GM23338 (cell line): ENCODE data around the gene SEZ6L. TPM values are rescaled to one million over a fixed set of nuclear protein-coding genes. Genes with fewer than 3 reads are reported as not detected.

Source experiments
- ATAC-seq: fragments of 200-7000 bp; cut with Tn5 transposase; 3 replicates; pipeline ENCODE4 v1.9.1; 2020
- DNase-seq: peaks from one replicate; pipeline ENCODE4 v3.0.0-alpha.2; 2015; ENCODE audit warnings: low spot score
- H2AFZ ChIP-seq: fragments of 200-600 bp; sonication (generic); 2 replicates; pipeline ENCODE4 v1.8.0; 2016; ENCODE audit warnings: antibody characterized with exemption, mild to moderate bottlenecking, moderate library complexity
- H3F3A ChIP-seq: fragments of 200-600 bp; sonication (generic); replicated peaks from 2 replicates; pipeline ENCODE4 v1.8.0; 2017; ENCODE audit warnings: antibody characterized with exemption, mixed run types, low read depth
- H3K27ac ChIP-seq: fragments of 200-600 bp; sonication (generic); 2 replicates; pipeline ENCODE4 v1.6.1; 2016; ENCODE audit warnings: low read depth
- H3K27me3 ChIP-seq: fragments of 200-600 bp; sonication (generic); 2 replicates; pipeline ENCODE4 v1.8.0; 2016; ENCODE audit warnings: mild to moderate bottlenecking, mixed run types, moderate library complexity; ENCODE audit not compliant: insufficient read depth
- H3K36me3 ChIP-seq: fragments of 200-600 bp; sonication (generic); 2 replicates; pipeline ENCODE4 v1.8.0; 2016; ENCODE audit warnings: mild to moderate bottlenecking; ENCODE audit not compliant: insufficient read depth
- H3K4me1 ChIP-seq: fragments of 200-600 bp; sonication (generic); 2 replicates; pipeline ENCODE4 v1.8.0; 2016; ENCODE audit warnings: mild to moderate bottlenecking, moderate library complexity; ENCODE audit not compliant: insufficient read depth
- H3K4me2 ChIP-seq: fragments of 200-600 bp; sonication (generic); 2 replicates; pipeline ENCODE4 v1.7.1; 2017; ENCODE audit warnings: mixed run types
- H3K4me3 ChIP-seq: fragments of 200-600 bp; sonication (generic); 2 replicates; pipeline ENCODE4 v1.6.1; 2016; ENCODE audit warnings: mixed run types
- H3K79me2 ChIP-seq: fragments of 200-600 bp; sonication (generic); replicated peaks from 2 replicates; pipeline ENCODE4 v1.8.0; 2017; ENCODE audit warnings: mild to moderate bottlenecking; ENCODE audit not compliant: insufficient read depth
- H3K9me2 ChIP-seq: fragments of 200-600 bp; sonication (generic); 2 replicates; pipeline ENCODE4 v1.8.0; 2017; ENCODE audit not compliant: insufficient read depth
- H4K20me1 ChIP-seq: fragments of 200-600 bp; sonication (generic); replicated peaks from 2 replicates; pipeline ENCODE4 v1.8.0; 2017; ENCODE audit warnings: mild to moderate bottlenecking; ENCODE audit not compliant: insufficient read depth
- H3K27ac Mint-ChIP-seq: 2 replicates; pipeline ENCODE4 v1.8.0; 2020; ENCODE audit warnings: inconsistent platforms, mild to moderate bottlenecking, moderate library complexity, mixed read lengths
- H3K27me3 Mint-ChIP-seq: 3 replicates; pipeline ENCODE4 v1.8.0; 2022; ENCODE audit warnings: low read depth, mild to moderate bottlenecking, moderate library complexity, mixed read lengths, inconsistent platforms; ENCODE audit not compliant: insufficient read depth, poor library complexity
- H3K36me3 Mint-ChIP-seq: 3 replicates; pipeline ENCODE4 v1.8.0; 2021; ENCODE audit warnings: low read depth, mild to moderate bottlenecking, inconsistent platforms, moderate library complexity, mixed read lengths
- H3K4me1 Mint-ChIP-seq: 3 replicates; pipeline ENCODE4 v1.8.0; 2020; ENCODE audit warnings: mild to moderate bottlenecking, inconsistent platforms, mixed read lengths
- H3K4me3 Mint-ChIP-seq: 3 replicates; pipeline ENCODE4 v1.8.0; 2021; ENCODE audit warnings: moderate library complexity, mild to moderate bottlenecking, inconsistent platforms, mixed read lengths
- H3K9me3 Mint-ChIP-seq: 3 replicates; pipeline ENCODE4 v1.8.0; 2020; ENCODE audit warnings: moderate library complexity, mild to moderate bottlenecking, inconsistent platforms, mixed read lengths
- CREB1 ChIP-seq: fragments of 250-450 bp; sonication (Bioruptor Pico); IDR thresholded peaks from 2 replicates; pipeline ENCODE4 v1.5.0; 2020; ENCODE audit warnings: low read depth, mild to moderate bottlenecking, moderate library complexity
- EZH2 ChIP-seq: fragments of 200-600 bp; sonication (generic); IDR thresholded peaks from one replicate; pipeline ENCODE4 v1.8.0; 2017; ENCODE audit warnings: antibody characterized with exemption, mild to moderate bottlenecking, low read depth; ENCODE audit not compliant: unreplicated experiment
- EZH2phosphoT487 ChIP-seq: fragments of 200-600 bp; sonication (generic); IDR thresholded peaks from one replicate; pipeline ENCODE4 v1.8.1; 2018; ENCODE audit warnings: antibody characterized with exemption; ENCODE audit not compliant: unreplicated experiment
- JUNB ChIP-seq: IDR thresholded peaks from one replicate; pipeline ENCODE4 v1.6.1; 2016; ENCODE audit warnings: antibody characterized with exemption; ENCODE audit not compliant: unreplicated experiment
- NANOG ChIP-seq: IDR thresholded peaks from 2 replicates; pipeline ENCODE4 v1.6.1; 2016; ENCODE audit warnings: antibody characterized with exemption, borderline replicate concordance
- STAT1 ChIP-seq: IDR thresholded peaks from one replicate; pipeline ENCODE4 v1.6.1; 2016; ENCODE audit warnings: antibody characterized with exemption; ENCODE audit not compliant: unreplicated experiment
- ZNF114 ChIP-seq: fragments of 250-450 bp; sonication (Bioruptor Pico); IDR thresholded peaks from 2 replicates; pipeline ENCODE4 v1.5.0; 2020; ENCODE audit warnings: mild to moderate bottlenecking, moderate library complexity
- ZNF331 ChIP-seq: fragments of 250-450 bp; sonication (Bioruptor Pico); IDR thresholded peaks from 2 replicates; pipeline ENCODE4 v1.5.0; 2020; ENCODE audit warnings: low read depth, mild to moderate bottlenecking, moderate library complexity
- polyA plus RNA-seq: library from polyadenylated mRNA; unstranded; fragments of >200 nt; fragmentation: Nextera tagmentation; extraction: Ambion mirVana; gene quantifications from 2 replicates; pipeline ENCODE4 v1.2.1, GENCODE V29; 2016
- total RNA-seq: library from RNA; depleted of rRNA; stranded (reverse); fragments of >200 nt; shearing (Covaris generic); gene quantifications from 2 replicates; pipeline ENCODE4 v1.2.3, GENCODE V29; 2014
- TF ChIP-seq, protein P1 (sequence below), 2 experiments: fragments of 200-600 bp in 1 of 2; sonication (generic) in 1 of 2; conservative IDR thresholded peaks; 2 replicates each; pipeline versions ENCODE4 v1.5.1 to v1.6.1; 2016 to 2017; ENCODE audit warnings: antibody characterized with exemption in 2 of 2, low read depth in 2 of 2, mild to moderate bottlenecking in 2 of 2, moderate library complexity in 1 of 2
- TF ChIP-seq, protein P2 (sequence below): IDR thresholded peaks from 2 replicates; pipeline ENCODE4 v1.6.1; 2016; ENCODE audit warnings: antibody characterized with exemption
- TF ChIP-seq, protein P3 (sequence below): fragments of 250-450 bp; sonication (Bioruptor Pico); IDR thresholded peaks from 2 replicates; pipeline ENCODE4 v1.5.0; 2020; ENCODE audit warnings: mild to moderate bottlenecking, moderate library complexity

Gene SEZ6L
- total and polyA plus RNA-seq, 2 experiments from 2014 or later, result 0.13 to 0.24 TPM

DNA sequence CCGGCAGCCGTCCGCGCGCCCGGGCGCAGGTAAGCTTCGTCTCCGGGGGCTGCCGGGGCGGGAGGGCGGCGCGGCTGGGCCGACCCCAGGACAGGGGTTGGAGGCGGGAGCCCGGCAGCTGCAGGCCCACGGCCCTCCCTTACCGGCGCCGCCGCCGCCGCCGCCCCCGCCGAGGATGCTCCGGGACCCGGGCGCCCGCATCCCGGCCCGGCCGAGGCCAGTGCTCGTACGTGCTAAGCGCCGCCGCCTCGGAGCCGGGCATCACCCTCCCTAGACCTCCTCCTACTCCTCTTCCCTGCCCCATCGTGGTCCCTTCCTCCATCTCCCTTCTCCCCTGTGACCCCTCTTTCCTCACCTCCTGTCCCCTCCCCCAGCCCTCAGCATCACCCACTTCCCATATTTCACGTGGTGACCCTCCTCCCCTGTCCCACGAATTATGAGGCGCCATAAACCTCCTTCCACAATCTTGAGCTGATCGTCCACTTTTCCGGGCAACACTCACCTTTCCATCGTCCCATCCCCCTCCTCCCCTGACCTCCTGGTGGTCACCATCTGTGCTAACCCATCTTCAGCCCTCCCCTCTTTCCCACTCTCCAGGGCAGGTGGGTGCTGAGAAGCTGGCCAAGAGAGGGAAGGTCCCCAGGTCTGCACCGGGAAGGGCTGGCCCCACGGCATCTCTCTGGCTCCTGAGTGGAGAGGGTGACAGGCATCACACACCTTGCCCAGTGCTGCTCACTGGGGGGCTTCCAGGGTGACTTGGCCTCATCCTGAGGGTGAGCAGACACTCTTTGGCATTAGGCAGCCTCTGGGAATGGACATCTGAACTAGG, 260.4 kb downstream of the SEZ6L start (continued):
- TF ChIP-seq, protein P1, sequence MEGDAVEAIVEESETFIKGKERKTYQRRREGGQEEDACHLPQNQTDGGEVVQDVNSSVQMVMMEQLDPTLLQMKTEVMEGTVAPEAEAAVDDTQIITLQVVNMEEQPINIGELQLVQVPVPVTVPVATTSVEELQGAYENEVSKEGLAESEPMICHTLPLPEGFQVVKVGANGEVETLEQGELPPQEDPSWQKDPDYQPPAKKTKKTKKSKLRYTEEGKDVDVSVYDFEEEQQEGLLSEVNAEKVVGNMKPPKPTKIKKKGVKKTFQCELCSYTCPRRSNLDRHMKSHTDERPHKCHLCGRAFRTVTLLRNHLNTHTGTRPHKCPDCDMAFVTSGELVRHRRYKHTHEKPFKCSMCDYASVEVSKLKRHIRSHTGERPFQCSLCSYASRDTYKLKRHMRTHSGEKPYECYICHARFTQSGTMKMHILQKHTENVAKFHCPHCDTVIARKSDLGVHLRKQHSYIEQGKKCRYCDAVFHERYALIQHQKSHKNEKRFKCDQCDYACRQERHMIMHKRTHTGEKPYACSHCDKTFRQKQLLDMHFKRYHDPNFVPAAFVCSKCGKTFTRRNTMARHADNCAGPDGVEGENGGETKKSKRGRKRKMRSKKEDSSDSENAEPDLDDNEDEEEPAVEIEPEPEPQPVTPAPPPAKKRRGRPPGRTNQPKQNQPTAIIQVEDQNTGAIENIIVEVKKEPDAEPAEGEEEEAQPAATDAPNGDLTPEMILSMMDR (conservative IDR thresholded peaks at IDR 0.05; ENCODE audit: low read depth in 2 of 2), result no peak
- TF ChIP-seq JUNB, result no peak
- TF ChIP-seq CREB1 (CRISPR knock-in tag), result no peak
- TF ChIP-seq ZNF331 (CRISPR knock-in tag), result no peak
- no peak for TF ChIP-seq EZH2
- TF ChIP-seq, protein P2, sequence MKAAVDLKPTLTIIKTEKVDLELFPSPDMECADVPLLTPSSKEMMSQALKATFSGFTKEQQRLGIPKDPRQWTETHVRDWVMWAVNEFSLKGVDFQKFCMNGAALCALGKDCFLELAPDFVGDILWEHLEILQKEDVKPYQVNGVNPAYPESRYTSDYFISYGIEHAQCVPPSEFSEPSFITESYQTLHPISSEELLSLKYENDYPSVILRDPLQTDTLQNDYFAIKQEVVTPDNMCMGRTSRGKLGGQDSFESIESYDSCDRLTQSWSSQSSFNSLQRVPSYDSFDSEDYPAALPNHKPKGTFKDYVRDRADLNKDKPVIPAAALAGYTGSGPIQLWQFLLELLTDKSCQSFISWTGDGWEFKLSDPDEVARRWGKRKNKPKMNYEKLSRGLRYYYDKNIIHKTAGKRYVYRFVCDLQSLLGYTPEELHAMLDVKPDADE, result no peak
- TF ChIP-seq EZH2phosphoT487, result no peak

DNA sequence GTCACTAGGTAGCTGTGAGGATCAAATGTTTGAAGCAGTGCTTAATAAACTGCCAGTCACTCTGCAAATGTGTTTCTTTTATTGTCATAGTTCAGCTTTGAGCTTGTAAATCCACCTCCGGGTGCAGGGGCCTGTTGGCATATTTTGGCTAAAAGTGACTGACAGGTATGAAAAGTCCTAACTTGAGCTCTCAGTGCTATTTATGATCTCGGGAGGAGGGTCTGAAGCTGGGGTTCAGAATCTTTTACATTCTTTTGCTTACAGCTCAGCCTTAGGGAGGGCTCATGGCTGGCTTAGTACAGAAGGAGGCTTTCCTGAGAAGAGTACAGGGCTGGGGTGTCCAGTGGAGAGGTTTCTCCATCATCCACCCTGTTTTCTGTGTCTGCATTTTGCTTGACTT, 261.3 kb downstream of the SEZ6L start:
- H3K4me3 ChIP-seq, result peak overlapping the region; percentile 87
- peaks cover 12% of the 10 kb centered on the region; the same call in 2 of the 3 replicates for H3K36me3 Mint-ChIP-seq
- peaks cover 28% of the 10 kb centered on the region for H3K27me3 Mint-ChIP-seq
- peaks cover 17% of the 10 kb centered on the region for H3K4me1 Mint-ChIP-seq
- H2AFZ ChIP-seq, result no peak overlapping the region
- H3K9me2 ChIP-seq, result 0 out of 2 replicates have a peak, but pooled peaks cover 3% of the 10 kb centered on the region
- peak overlapping the region; percentile 85 for H3K4me3 Mint-ChIP-seq
- H3K27me3 ChIP-seq, result peaks cover 24% of the 10 kb centered on the region
- H3K9me3 Mint-ChIP-seq, result peaks cover 3% of the 10 kb centered on the region; the same call in 2 of the 3 replicates
- ATAC-seq (no peak), DNase-seq (no peak)
- peaks cover 12% of the 10 kb centered on the region; the same call in 1 of the 2 replicates for H3K4me1 ChIP-seq
- no peak overlapping the region for H3K27ac ChIP-seq
- H3K79me2 ChIP-seq, result peaks cover under 1% of the 10 kb centered on the region; the same call in 1 of the 2 replicates
- H3F3A ChIP-seq, result peaks cover 8% of the 10 kb centered on the region
- H3K36me3 ChIP-seq, result no peaks in the 10 kb centered on the region
- peaks cover under 1% of the 10 kb centered on the region for H4K20me1 ChIP-seq
- H3K4me2 ChIP-seq, result peak overlapping the region; percentile 95; the same call in 1 of the 2 replicates
- no peak overlapping the region for H3K27ac Mint-ChIP-seq
- TF ChIP-seq EZH2phosphoT487, result no peak
- TF ChIP-seq STAT1, result no peak
- no peak for TF ChIP-seq ZNF331 (CRISPR knock-in tag)
- TF ChIP-seq NANOG, result no peak
- TF ChIP-seq, protein P1 (conservative IDR thresholded peaks at IDR 0.05; ENCODE audit: low read depth in 2 of 2), result no peak
- no peak for TF ChIP-seq CREB1 (CRISPR knock-in tag)
- TF ChIP-seq, protein P3, sequence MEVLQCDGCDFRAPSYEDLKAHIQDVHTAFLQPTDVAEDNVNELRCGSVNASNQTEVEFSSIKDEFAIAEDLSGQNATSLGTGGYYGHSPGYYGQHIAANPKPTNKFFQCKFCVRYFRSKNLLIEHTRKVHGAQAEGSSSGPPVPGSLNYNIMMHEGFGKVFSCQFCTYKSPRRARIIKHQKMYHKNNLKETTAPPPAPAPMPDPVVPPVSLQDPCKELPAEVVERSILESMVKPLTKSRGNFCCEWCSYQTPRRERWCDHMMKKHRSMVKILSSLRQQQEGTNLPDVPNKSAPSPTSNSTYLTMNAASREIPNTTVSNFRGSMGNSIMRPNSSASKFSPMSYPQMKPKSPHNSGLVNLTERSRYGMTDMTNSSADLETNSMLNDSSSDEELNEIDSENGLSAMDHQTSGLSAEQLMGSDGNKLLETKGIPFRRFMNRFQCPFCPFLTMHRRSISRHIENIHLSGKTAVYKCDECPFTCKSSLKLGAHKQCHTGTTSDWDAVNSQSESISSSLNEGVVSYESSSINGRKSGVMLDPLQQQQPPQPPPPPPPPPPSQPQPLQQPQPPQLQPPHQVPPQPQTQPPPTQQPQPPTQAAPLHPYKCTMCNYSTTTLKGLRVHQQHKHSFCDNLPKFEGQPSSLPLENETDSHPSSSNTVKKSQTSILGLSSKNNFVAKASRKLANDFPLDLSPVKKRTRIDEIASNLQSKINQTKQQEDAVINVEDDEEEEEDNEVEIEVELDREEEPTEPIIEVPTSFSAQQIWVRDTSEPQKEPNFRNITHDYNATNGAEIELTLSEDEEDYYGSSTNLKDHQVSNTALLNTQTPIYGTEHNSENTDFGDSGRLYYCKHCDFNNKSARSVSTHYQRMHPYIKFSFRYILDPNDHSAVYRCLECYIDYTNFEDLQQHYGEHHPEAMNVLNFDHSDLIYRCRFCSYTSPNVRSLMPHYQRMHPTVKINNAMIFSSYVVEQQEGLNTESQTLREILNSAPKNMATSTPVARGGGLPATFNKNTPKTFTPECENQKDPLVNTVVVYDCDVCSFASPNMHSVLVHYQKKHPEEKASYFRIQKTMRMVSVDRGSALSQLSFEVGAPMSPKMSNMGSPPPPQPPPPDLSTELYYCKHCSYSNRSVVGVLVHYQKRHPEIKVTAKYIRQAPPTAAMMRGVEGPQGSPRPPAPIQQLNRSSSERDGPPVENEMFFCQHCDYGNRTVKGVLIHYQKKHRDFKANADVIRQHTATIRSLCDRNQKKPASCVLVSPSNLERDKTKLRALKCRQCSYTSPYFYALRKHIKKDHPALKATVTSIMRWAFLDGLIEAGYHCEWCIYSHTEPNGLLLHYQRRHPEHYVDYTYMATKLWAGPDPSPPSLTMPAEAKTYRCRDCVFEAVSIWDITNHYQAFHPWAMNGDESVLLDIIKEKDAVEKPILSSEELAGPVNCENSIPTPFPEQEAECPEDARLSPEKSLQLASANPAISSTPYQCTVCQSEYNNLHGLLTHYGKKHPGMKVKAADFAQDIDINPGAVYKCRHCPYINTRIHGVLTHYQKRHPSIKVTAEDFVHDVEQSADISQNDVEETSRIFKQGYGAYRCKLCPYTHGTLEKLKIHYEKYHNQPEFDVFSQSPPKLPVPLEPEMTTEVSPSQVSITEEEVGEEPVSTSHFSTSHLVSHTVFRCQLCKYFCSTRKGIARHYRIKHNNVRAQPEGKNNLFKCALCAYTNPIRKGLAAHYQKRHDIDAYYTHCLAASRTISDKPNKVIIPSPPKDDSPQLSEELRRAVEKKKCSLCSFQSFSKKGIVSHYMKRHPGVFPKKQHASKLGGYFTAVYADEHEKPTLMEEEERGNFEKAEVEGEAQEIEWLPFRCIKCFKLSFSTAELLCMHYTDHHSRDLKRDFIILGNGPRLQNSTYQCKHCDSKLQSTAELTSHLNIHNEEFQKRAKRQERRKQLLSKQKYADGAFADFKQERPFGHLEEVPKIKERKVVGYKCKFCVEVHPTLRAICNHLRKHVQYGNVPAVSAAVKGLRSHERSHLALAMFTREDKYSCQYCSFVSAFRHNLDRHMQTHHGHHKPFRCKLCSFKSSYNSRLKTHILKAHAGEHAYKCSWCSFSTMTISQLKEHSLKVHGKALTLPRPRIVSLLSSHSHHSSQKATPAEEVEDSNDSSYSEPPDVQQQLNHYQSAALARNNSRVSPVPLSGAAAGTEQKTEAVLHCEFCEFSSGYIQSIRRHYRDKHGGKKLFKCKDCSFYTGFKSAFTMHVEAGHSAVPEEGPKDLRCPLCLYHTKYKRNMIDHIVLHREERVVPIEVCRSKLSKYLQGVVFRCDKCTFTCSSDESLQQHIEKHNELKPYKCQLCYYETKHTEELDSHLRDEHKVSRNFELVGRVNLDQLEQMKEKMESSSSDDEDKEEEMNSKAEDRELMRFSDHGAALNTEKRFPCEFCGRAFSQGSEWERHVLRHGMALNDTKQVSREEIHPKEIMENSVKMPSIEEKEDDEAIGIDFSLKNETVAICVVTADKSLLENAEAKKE (CRISPR knock-in tag), result no peak
- TF ChIP-seq JUNB, result no peak
- TF ChIP-seq ZNF114 (CRISPR knock-in tag), result no peak
